Measurements from ENCODE around the gene MAP3K6. TPM values are rescaled to one million over a fixed set of nuclear protein-coding genes. Genes with fewer than 3 reads are reported as not detected.

Gene MAP3K6
- total and polyA plus RNA-seq, 2 of the 13 experiments (the other 11 are each of a cell fraction or from before 2014, with no cell fraction given), result 2.7 to 3.2 TPM

DNA sequence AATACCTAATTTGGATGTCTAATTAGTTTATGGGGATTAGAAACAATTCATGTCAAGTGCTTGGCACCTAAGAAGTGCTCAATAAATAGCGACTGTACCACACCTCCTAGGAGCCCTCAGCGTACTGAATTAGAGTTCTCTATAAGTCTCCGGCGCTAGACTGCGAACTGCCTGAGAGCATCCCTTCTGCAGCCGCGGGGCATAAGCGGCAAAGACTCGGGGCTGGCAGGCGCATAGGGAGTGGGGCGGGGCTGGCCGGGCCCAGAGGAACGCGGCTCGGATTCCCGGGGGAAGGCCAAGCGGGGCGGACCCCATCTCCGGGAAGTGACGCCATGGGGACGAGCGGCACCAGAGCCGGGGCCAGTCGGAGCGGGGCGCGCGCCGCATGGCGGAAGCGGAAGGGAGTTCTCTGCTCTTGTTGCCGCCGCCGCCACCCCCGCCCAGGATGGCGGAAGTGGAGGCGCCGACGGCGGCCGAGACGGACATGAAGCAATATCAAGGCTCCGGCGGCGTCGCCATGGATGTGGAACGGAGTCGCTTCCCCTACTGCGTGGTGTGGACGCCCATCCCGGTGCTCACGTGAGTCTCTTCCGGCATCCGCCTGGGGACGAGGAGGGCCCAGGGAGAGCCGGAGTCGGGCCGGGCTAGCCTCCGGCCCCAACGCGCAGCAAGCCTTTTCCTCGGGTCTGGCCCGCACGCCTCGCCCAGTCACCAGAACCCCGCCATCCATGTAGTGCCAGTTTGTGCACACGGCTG lies 44.8 kb downstream of the MAP3K6 start, which contains the start of gene TMEM222 (continued):
- no peak for TF ChIP-seq TCF12 (IDR thresholded peaks at IDR 0.05)
- TF ChIP-seq TCF12 (CRISPR knock-in tag; IDR thresholded peaks at IDR 0.05), result peak; percentile 65; the same call in 1 of the 2 replicates
- TF ChIP-seq ZBTB42 (CRISPR knock-in tag; IDR thresholded peaks at IDR 0.05), result peak; percentile 89
- peak; percentile 85; the same call in 1 of the 2 replicates for TF ChIP-seq ZNF747 (CRISPR knock-in tag; IDR thresholded peaks at IDR 0.05; ENCODE audit: borderline replicate concordance)
- TF ChIP-seq ZFP1 (CRISPR knock-in tag; IDR thresholded peaks at IDR 0.05), result peak; percentile 77; the same call in 1 of the 2 replicates
- TF ChIP-seq ZFP36L2 (CRISPR knock-in tag; IDR thresholded peaks at IDR 0.05), result no peak
- TF ChIP-seq KDM5A (IDR thresholded peaks at IDR 0.05; ENCODE audit: borderline replicate concordance, low read length), result peak; percentile 91
- TF ChIP-seq ZBTB10 (CRISPR knock-in tag; IDR thresholded peaks at IDR 0.05; ENCODE audit: borderline replicate concordance), result no peak; the same call in 1 of the 2 replicates
- no peak; the same call in 1 of the 2 replicates for TF ChIP-seq ONECUT2 (CRISPR knock-in tag; IDR thresholded peaks at IDR 0.05)
- no peak for TF ChIP-seq LCORL (IDR thresholded peaks at IDR 0.05)
- peak; percentile 76 for TF ChIP-seq LCORL (CRISPR knock-in tag; IDR thresholded peaks at IDR 0.05)
- TF ChIP-seq REXO4 (CRISPR knock-in tag; IDR thresholded peaks at IDR 0.05; ENCODE audit: borderline replicate concordance), result no peak
- peak; percentile 91 for TF ChIP-seq ZNF563 (CRISPR knock-in tag; IDR thresholded peaks at IDR 0.05)
- peak; percentile 75; the same call in 1 of the 2 replicates for TF ChIP-seq ZNF225 (CRISPR knock-in tag; IDR thresholded peaks at IDR 0.05)
- TF ChIP-seq DNMT1 (CRISPR knock-in tag; IDR thresholded peaks at IDR 0.05), result 0 out of 2 replicates have a peak, but pooled peaks have one; percentile 26
- TF ChIP-seq KAT7 (CRISPR knock-in tag; IDR thresholded peaks at IDR 0.05; ENCODE audit: borderline replicate concordance), result peak; percentile 98
- TF ChIP-seq, protein P1, sequence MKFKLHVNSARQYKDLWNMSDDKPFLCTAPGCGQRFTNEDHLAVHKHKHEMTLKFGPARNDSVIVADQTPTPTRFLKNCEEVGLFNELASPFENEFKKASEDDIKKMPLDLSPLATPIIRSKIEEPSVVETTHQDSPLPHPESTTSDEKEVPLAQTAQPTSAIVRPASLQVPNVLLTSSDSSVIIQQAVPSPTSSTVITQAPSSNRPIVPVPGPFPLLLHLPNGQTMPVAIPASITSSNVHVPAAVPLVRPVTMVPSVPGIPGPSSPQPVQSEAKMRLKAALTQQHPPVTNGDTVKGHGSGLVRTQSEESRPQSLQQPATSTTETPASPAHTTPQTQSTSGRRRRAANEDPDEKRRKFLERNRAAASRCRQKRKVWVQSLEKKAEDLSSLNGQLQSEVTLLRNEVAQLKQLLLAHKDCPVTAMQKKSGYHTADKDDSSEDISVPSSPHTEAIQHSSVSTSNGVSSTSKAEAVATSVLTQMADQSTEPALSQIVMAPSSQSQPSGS (CRISPR knock-in tag; IDR thresholded peaks at IDR 0.05), result peak; percentile 95
- TF ChIP-seq, protein P2, sequence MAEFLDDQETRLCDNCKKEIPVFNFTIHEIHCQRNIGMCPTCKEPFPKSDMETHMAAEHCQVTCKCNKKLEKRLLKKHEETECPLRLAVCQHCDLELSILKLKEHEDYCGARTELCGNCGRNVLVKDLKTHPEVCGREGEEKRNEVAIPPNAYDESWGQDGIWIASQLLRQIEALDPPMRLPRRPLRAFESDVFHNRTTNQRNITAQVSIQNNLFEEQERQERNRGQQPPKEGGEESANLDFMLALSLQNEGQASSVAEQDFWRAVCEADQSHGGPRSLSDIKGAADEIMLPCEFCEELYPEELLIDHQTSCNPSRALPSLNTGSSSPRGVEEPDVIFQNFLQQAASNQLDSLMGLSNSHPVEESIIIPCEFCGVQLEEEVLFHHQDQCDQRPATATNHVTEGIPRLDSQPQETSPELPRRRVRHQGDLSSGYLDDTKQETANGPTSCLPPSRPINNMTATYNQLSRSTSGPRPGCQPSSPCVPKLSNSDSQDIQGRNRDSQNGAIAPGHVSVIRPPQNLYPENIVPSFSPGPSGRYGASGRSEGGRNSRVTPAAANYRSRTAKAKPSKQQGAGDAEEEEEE (CRISPR knock-in tag; IDR thresholded peaks at IDR 0.05; ENCODE audit: borderline replicate concordance), result peak; percentile 33; the same call in 1 of the 2 replicates
- no peak for TF ChIP-seq HDAC6 (IDR thresholded peaks at IDR 0.05; ENCODE audit: low read depth, low read length)
- peak; percentile 69; the same call in 1 of the 2 replicates for TF ChIP-seq NKX3-1 (CRISPR knock-in tag; IDR thresholded peaks at IDR 0.05)
- TF ChIP-seq BCL6 (CRISPR knock-in tag; IDR thresholded peaks at IDR 0.05), result peak; percentile 50
- peak; percentile 86; the same call in 1 of the 2 replicates for TF ChIP-seq ZSCAN21 (CRISPR knock-in tag; IDR thresholded peaks at IDR 0.05; ENCODE audit: borderline replicate concordance)
- TF ChIP-seq ZNF160 (CRISPR knock-in tag; IDR thresholded peaks at IDR 0.05), result peak; percentile 58; the same call in 1 of the 2 replicates
- no peak for TF ChIP-seq ZEB1 (IDR thresholded peaks at IDR 0.05; ENCODE audit: insufficient replicate concordance, low read depth)
- no peak for TF ChIP-seq ATAD3A (CRISPR knock-in tag; IDR thresholded peaks at IDR 0.05)
- peak; percentile 86 for TF ChIP-seq HNRNPLL (IDR thresholded peaks at IDR 0.05; ENCODE audit: low read depth, low read length, poor library complexity, severe bottlenecking)
